Upper lobe of left lung (tissue), 4 donors: Measurements from ENCODE around the gene CNPY4.

Source experiments
- CTCF ChIP-seq, 6 experiments: fragments of 450-650 bp in 4 of 6; fragments of 200-600 bp in 2 of 6; sonication (generic) in 2 of 6; IDR thresholded peaks; one replicate each; pipeline ENCODE4 v1.5.1; 2016 to 2019; ENCODE audit warnings: antibody characterized with exemption in 6 of 6
- POLR2A ChIP-seq, 4 donors: fragments of 450-650 bp; IDR thresholded peaks; one replicate each; pipeline ENCODE4 v1.5.1; 2016 to 2017; ENCODE audit warnings: antibody characterized with exemption in 4 of 4, mild to moderate bottlenecking in 2 of 4
- POLR2AphosphoS5 ChIP-seq, 2 donors: sonication (generic); formaldehyde crosslinking; IDR thresholded peaks; one replicate each; pipeline ENCODE4 v1.5.1; 2017; ENCODE audit warnings: antibody characterized with exemption in 2 of 2

- peak; percentile 70 to 87 (median 80) for TF ChIP-seq CTCF (IDR thresholded peaks at IDR 0.05)
- TF ChIP-seq POLR2AphosphoS5 (IDR thresholded peaks at IDR 0.05), result no peak
- TF ChIP-seq POLR2A (IDR thresholded peaks at IDR 0.05), result no peak
Measured at GRCh38 chr7:100130608-100131453, 11.4 kb downstream of the CNPY4 start.
